OCI-LY1 (cell line): ENCODE measurements around the gene TSR3.

Experiments
- EZH2 ChIP-seq: fragments of 200-600 bp; sonication (generic), shearing (Covaris generic); IDR thresholded peaks from 2 replicates; pipeline ENCODE4 v1.8.0; 2017; ENCODE audit warnings: borderline replicate concordance, mixed run types, mild to moderate bottlenecking, antibody characterized with exemption, low read length, moderate library complexity, mixed read lengths
- TF ChIP-seq, protein P1 (sequence below): fragments of 200-600 bp; sonication (generic), shearing (Covaris generic); IDR thresholded peaks from 2 replicates; pipeline ENCODE4 v1.5.1; 2017; ENCODE audit warnings: mild to moderate bottlenecking, antibody characterized with exemption, low read length, moderate library complexity, mixed read lengths

- TF ChIP-seq, protein P1, sequence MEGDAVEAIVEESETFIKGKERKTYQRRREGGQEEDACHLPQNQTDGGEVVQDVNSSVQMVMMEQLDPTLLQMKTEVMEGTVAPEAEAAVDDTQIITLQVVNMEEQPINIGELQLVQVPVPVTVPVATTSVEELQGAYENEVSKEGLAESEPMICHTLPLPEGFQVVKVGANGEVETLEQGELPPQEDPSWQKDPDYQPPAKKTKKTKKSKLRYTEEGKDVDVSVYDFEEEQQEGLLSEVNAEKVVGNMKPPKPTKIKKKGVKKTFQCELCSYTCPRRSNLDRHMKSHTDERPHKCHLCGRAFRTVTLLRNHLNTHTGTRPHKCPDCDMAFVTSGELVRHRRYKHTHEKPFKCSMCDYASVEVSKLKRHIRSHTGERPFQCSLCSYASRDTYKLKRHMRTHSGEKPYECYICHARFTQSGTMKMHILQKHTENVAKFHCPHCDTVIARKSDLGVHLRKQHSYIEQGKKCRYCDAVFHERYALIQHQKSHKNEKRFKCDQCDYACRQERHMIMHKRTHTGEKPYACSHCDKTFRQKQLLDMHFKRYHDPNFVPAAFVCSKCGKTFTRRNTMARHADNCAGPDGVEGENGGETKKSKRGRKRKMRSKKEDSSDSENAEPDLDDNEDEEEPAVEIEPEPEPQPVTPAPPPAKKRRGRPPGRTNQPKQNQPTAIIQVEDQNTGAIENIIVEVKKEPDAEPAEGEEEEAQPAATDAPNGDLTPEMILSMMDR: no peak
- no peak for TF ChIP-seq EZH2
These were observed 20.7 kb upstream of the TSR3 start for GRCh38 chr16:1372292-1372950.
